Right atrium auricular region (tissue), 2 donors: ENCODE results near the gene DRC1. TPM values are rescaled to one million over a fixed set of nuclear protein-coding genes. Genes with fewer than 3 reads are reported as not detected.

ENCODE experiments used
- DNase-seq: peaks from one replicate; pipeline ENCODE4 v3.0.0-alpha.2; 2019; ENCODE audit warnings: low spot score
- H3K27ac ChIP-seq, 2 donors: fragments of 200-600 bp; sonication (generic); 1 replicate in 1 of 2; 2 replicates in 1 of 2; pipeline ENCODE4 v1.5.1; 2016 to 2019
- H3K27me3 ChIP-seq, 2 donors: fragments of 200-600 bp; sonication (generic); one replicate each; pipeline versions ENCODE4 v1.5.1 to v1.6.0; 2017 to 2019
- H3K36me3 ChIP-seq: fragments of 200-600 bp; sonication (generic); one replicate; pipeline ENCODE4 v1.5.1; 2016
- H3K4me1 ChIP-seq, 2 donors: fragments of 200-600 bp; sonication (generic); one replicate each; pipeline versions ENCODE4 v1.5.1 to v1.6.0; 2017 to 2019
- H3K4me3 ChIP-seq, 2 donors: fragments of 200-600 bp; sonication (generic); 1 replicate in 1 of 2; 2 replicates in 1 of 2; pipeline ENCODE4 v1.5.1; 2017 to 2019; ENCODE audit warnings: mild to moderate bottlenecking in 1 of 2, moderate library complexity in 1 of 2
- H3K9me3 ChIP-seq, 2 donors: fragments of 200-600 bp; sonication (generic); one replicate each; pipeline ENCODE4 v1.5.1; 2019
- total RNA-seq, 2 donors: library from RNA; depleted of rRNA; stranded (reverse); fragments of >200 nt; gene quantifications; one replicate each; pipeline ENCODE4 v1.1.0, GENCODE V29; 2016
- TF ChIP-seq, protein P1 (sequence below), 2 donors: fragments of 200-600 bp; sonication (generic); IDR thresholded peaks; one replicate each; pipeline ENCODE4 v1.5.1; 2019; ENCODE audit warnings: antibody characterized with exemption in 2 of 2

Gene DRC1
- total RNA-seq, 2 donors from 2014 or later = not detected

- H3K36me3 ChIP-seq = no peaks in the 10 kb centered on the region
- no peaks in the 10 kb centered on the region for H3K4me1 ChIP-seq
- no peak overlapping the region for H3K27ac ChIP-seq
- DNase-seq = no peak
- no peak overlapping the region for H3K4me3 ChIP-seq
- TF ChIP-seq, protein P1, sequence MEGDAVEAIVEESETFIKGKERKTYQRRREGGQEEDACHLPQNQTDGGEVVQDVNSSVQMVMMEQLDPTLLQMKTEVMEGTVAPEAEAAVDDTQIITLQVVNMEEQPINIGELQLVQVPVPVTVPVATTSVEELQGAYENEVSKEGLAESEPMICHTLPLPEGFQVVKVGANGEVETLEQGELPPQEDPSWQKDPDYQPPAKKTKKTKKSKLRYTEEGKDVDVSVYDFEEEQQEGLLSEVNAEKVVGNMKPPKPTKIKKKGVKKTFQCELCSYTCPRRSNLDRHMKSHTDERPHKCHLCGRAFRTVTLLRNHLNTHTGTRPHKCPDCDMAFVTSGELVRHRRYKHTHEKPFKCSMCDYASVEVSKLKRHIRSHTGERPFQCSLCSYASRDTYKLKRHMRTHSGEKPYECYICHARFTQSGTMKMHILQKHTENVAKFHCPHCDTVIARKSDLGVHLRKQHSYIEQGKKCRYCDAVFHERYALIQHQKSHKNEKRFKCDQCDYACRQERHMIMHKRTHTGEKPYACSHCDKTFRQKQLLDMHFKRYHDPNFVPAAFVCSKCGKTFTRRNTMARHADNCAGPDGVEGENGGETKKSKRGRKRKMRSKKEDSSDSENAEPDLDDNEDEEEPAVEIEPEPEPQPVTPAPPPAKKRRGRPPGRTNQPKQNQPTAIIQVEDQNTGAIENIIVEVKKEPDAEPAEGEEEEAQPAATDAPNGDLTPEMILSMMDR (IDR thresholded peaks at IDR 0.05) = no peak
- no peaks in the 10 kb centered on the region for H3K9me3 ChIP-seq
- no peaks in the 10 kb centered on the region for H3K27me3 ChIP-seq
Observed at GRCh38 chr2:26430826-26431225, 29.1 kb downstream of the DRC1 start.

GRCh38 chr2:26432363-26432762 is 30.6 kb downstream of the DRC1 start:
- TF ChIP-seq, protein P1 (IDR thresholded peaks at IDR 0.05) = no peak
- H3K36me3 ChIP-seq = no peaks in the 10 kb centered on the region
- no peak overlapping the region for H3K4me3 ChIP-seq
- H3K9me3 ChIP-seq = no peaks in the 10 kb centered on the region
- no peaks in the 10 kb centered on the region for H3K4me1 ChIP-seq
- no peaks in the 10 kb centered on the region for H3K27me3 ChIP-seq
- no peak overlapping the region for H3K27ac ChIP-seq
- no peak for DNase-seq

DNA sequence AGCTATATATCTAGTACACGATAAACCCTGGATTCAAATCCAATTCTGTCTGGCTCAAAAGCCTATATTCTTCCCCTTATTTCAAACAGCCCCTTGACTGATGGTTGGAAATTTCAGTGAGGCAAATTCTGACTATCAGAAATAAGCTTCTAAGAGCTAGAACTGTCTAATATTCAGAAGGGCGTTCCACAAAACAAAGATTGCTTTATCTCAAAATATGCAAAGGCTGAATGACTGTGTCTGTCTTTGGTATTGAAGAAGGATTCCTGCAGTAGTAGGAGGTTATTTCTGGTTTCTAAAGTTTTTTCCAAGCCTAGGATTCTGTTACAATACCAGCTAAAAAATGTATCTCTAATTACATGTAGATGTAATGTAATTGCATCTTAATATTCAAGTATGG is 31.1 kb downstream of the DRC1 start:
- H3K4me1 ChIP-seq = no peaks in the 10 kb centered on the region
- no peaks in the 10 kb centered on the region for H3K27me3 ChIP-seq
- DNase-seq = no peak
- H3K27ac ChIP-seq = no peak overlapping the region
- no peaks in the 10 kb centered on the region for H3K9me3 ChIP-seq
- no peak overlapping the region for H3K4me3 ChIP-seq
- H3K36me3 ChIP-seq = no peaks in the 10 kb centered on the region
- TF ChIP-seq, protein P1 (IDR thresholded peaks at IDR 0.05) = no peak

GRCh38 chr2:26435106-26435505 is 33.4 kb downstream of the DRC1 start:
- H3K9me3 ChIP-seq = no peaks in the 10 kb centered on the region
- H3K27ac ChIP-seq = no peak overlapping the region
- no peaks in the 10 kb centered on the region for H3K27me3 ChIP-seq
- TF ChIP-seq, protein P1 (IDR thresholded peaks at IDR 0.05) = no peak
- DNase-seq = no peak
- H3K36me3 ChIP-seq = no peaks in the 10 kb centered on the region
- H3K4me1 ChIP-seq = no peaks in the 10 kb centered on the region
- H3K4me3 ChIP-seq = no peak overlapping the region

DNA sequence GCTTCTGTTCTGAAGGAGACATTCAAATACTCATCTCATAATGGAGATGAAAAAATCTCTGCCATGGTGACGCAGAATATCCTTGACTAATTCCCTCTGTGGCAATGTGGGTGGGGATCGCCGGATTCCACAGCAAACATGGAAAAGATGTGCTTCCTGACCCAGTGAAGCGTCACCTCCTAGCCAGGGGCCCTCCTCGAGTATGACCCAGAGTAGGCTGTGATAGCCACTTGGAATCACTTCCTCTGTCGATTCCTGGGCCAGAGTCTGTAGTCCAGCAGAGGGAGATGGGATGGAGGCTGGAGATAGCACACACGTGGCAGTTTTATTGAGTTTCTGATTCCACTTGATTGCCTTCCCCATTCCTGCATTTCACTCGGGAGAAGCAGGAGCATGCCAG is 36.8 kb downstream of the DRC1 start:
- no peaks in the 10 kb centered on the region for H3K27me3 ChIP-seq
- TF ChIP-seq, protein P1 (IDR thresholded peaks at IDR 0.05) = no peak
- H3K9me3 ChIP-seq = no peaks in the 10 kb centered on the region
- H3K36me3 ChIP-seq = no peaks in the 10 kb centered on the region
- no peaks in the 10 kb centered on the region for H3K4me1 ChIP-seq
- H3K27ac ChIP-seq = no peak overlapping the region
- no peak overlapping the region for H3K4me3 ChIP-seq
- no peak for DNase-seq

DNA sequence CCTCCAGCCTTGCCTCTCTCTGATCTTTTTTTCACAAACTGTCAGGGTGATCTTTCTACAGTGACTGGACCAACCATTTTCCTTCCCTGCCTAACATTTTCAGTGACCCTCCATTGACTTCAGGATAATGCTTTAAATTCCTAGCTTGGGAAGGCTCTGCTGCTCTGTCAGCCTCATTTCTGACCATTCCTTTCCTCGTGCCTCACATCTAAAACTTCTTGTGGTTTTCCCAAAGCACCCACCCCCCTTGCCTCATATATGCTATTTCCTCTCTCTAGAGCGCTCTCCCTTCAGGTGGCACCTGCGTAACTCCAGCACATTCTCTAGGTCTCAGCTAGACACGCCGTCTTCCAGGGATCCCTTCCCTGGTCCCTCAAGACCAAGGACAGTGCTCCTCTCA is 37.2 kb downstream of the DRC1 start:
- Histone ChIP-seq H3K9me3 (no peaks in the 10 kb centered on the region), H3K36me3 (no peaks in the 10 kb centered on the region), H3K4me3 (no peak overlapping the region), H3K27ac (no peak overlapping the region), H3K27me3 (no peaks in the 10 kb centered on the region), H3K4me1 (no peaks in the 10 kb centered on the region)
- TF ChIP-seq, protein P1 (IDR thresholded peaks at IDR 0.05) = no peak
- no peak for DNase-seq
